IPS DF 6.9 (cell line): ENCODE measurements around the gene KRT36.

ENCODE experiments used
- DNase-seq: peaks from one replicate; pipeline ENCODE4 v3.0.0-alpha.2; 2013; ENCODE audit warnings: low read depth, low spot score
- H3K27ac ChIP-seq: one replicate; pipeline ENCODE4 v1.5.1; 2013; ENCODE audit warnings: low read length, control low read depth
- H3K27me3 ChIP-seq: 2 replicates; pipeline ENCODE4 v1.6.1; 2013; ENCODE audit warnings: mild to moderate bottlenecking, low read length; ENCODE audit not compliant: control insufficient read depth, insufficient read depth
- H3K36me3 ChIP-seq: 2 replicates; pipeline ENCODE4 v1.6.1; 2013; ENCODE audit warnings: low read length; ENCODE audit not compliant: control insufficient read depth, insufficient read depth
- H3K4me1 ChIP-seq: 2 replicates; pipeline ENCODE4 v1.6.1; 2013; ENCODE audit warnings: low read length; ENCODE audit not compliant: control insufficient read depth, insufficient read depth
- H3K4me3 ChIP-seq: 2 replicates; pipeline ENCODE4 v1.5.1; 2013; ENCODE audit warnings: mild to moderate bottlenecking, low read length
- H3K9me3 ChIP-seq: 2 replicates; pipeline ENCODE4 v1.6.1; 2013; ENCODE audit warnings: low read length, inconsistent platforms; ENCODE audit not compliant: control insufficient read depth, insufficient read depth
- WGBS: extraction: QIAGEN DNeasy Blood & Tissue Kit; methylation state at CpG from one replicate; pipeline ENCODE4 v1.1.7; 2013; ENCODE audit warnings: mixed read lengths, missing lambda C conversion rate; ENCODE audit not compliant: insufficient read length, insufficient coverage; 5-methylcytosine and 5-hydroxymethylcytosine counted together

Gene KRT36

GRCh38 chr17:41489531-41489930 lies at the start of gene KRT36:
Gene KRT36 (minus strand): TSS chr17:41489910. CDS start chr17:41489864, 46 bp downstream.
- no peak for DNase-seq
- no peaks in the 10 kb centered on the region for H3K27me3 ChIP-seq
- H3K4me1 ChIP-seq: peaks cover 4% of the 10 kb centered on the region; the same call in 1 of the 2 replicates
- no peaks in the 10 kb centered on the region for H3K36me3 ChIP-seq
- H3K9me3 ChIP-seq: no peaks in the 10 kb centered on the region
- WGBS: no CpG with 5 or more reads among the region's 12 CpGs
- no peak within 1 kb of the TSS for H3K4me3 ChIP-seq
- no peak within 1 kb of the TSS for H3K27ac ChIP-seq

- DNase-seq: no peak
- WGBS: no CpG with 5 or more reads among the region's 5 CpGs
- H3K9me3 ChIP-seq: no peaks in the 10 kb centered on the region
- H3K27me3 ChIP-seq: no peaks in the 10 kb centered on the region
- H3K36me3 ChIP-seq: no peaks in the 10 kb centered on the region
- no peak overlapping the region for H3K27ac ChIP-seq
- H3K4me1 ChIP-seq: peaks cover 14% of the 10 kb centered on the region
- no peak overlapping the region for H3K4me3 ChIP-seq
Measured at GRCh38 chr17:41539071-41539492, 49.4 kb upstream of the KRT36 start.

GRCh38 chr17:41538565-41538991 lies 48.9 kb upstream of the KRT36 start:
- no peaks in the 10 kb centered on the region for H3K36me3 ChIP-seq
- H3K9me3 ChIP-seq: no peaks in the 10 kb centered on the region
- H3K27ac ChIP-seq: no peak overlapping the region
- DNase-seq: no peak
- no peak overlapping the region for H3K4me3 ChIP-seq
- peaks cover 14% of the 10 kb centered on the region for H3K4me1 ChIP-seq
- WGBS: no CpG with 5 or more reads among the region's 5 CpGs
- no peaks in the 10 kb centered on the region for H3K27me3 ChIP-seq

- Histone ChIP-seq H3K4me1 (peaks cover 14% of the 10 kb centered on the region), H3K9me3 (no peaks in the 10 kb centered on the region), H3K27ac (no peak overlapping the region), H3K4me3 (no peak overlapping the region), H3K36me3 (no peaks in the 10 kb centered on the region), H3K27me3 (no peaks in the 10 kb centered on the region)
- DNase-seq: no peak
- no CpG with 5 or more reads among the region's 9 CpGs for WGBS
Measured at GRCh38 chr17:41537990-41538389, 48.3 kb upstream of the KRT36 start.

DNA sequence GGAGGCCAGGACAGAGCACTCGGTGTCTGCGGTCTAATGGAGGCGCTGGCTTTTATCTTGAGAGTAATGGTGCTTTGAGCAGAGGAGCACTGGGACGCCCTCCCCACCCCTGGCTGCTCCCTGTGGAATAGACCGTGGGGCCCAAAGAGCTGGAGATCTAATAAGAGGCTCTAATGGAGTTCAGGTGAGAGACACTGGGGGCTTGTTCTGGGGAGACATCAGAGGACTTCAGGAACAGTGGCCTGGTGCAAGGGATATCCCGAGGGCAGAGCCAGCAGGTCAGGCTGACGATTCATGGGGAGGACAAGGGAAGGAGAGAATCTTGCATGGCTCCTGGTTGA lies 47.9 kb upstream of the KRT36 start:
- Histone ChIP-seq H3K27me3 (no peaks in the 10 kb centered on the region), H3K27ac (no peak overlapping the region), H3K9me3 (no peaks in the 10 kb centered on the region), H3K4me1 (peaks cover 14% of the 10 kb centered on the region), H3K36me3 (no peaks in the 10 kb centered on the region), H3K4me3 (no peak overlapping the region)
- DNase-seq: no peak
- WGBS: no CpG with 5 or more reads among the region's 7 CpGs

DNA sequence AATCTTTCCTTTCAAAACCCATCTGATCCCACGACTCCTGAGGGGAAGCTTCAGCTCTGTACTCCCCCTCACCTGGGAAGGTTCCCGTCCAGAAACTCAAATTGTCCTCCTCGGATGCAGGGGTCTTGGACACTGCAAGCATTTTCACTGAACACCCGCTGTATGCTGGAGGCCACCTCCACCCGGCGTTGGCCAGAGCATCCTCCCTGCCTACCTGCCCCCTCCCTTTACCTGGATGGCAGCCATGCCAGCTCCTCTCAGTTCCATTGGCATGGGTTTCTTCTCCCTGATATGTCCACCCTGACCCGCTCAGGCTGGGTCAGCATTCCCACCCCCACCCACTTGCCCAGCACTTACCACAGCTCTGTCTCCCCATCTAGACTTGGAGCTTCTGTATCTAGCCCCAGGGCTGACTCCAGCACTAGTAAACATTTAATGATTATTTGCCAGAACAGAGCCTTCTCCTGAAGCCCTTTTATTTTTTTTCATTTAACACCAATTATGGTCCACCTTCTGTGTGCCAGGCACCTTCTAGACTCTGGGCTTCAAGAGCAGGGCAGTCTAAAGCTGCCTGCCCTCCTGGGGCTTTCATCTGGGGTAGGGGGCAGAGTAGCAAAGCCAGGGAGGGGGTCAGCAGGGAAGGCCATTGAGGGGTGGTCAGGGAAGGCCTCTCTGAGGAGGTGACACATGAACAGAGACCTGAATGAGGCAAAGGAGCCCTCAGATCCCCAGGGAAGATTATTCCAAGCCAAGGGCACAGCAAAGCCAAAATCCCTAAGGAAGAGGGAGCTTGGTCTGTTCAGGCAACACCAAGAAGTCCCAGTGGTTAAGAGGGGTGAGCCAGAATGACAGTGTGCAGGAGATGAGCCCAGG lies 47.3 kb upstream of the KRT36 start:
- no CpG with 5 or more reads among the region's 7 CpGs for WGBS
- no peaks in the 10 kb centered on the region for H3K36me3 ChIP-seq
- no peaks in the 10 kb centered on the region for H3K9me3 ChIP-seq
- H3K4me3 ChIP-seq: no peak overlapping the region
- H3K27ac ChIP-seq: no peak overlapping the region
- no peak for DNase-seq
- H3K27me3 ChIP-seq: no peaks in the 10 kb centered on the region
- peaks cover 14% of the 10 kb centered on the region for H3K4me1 ChIP-seq

DNA sequence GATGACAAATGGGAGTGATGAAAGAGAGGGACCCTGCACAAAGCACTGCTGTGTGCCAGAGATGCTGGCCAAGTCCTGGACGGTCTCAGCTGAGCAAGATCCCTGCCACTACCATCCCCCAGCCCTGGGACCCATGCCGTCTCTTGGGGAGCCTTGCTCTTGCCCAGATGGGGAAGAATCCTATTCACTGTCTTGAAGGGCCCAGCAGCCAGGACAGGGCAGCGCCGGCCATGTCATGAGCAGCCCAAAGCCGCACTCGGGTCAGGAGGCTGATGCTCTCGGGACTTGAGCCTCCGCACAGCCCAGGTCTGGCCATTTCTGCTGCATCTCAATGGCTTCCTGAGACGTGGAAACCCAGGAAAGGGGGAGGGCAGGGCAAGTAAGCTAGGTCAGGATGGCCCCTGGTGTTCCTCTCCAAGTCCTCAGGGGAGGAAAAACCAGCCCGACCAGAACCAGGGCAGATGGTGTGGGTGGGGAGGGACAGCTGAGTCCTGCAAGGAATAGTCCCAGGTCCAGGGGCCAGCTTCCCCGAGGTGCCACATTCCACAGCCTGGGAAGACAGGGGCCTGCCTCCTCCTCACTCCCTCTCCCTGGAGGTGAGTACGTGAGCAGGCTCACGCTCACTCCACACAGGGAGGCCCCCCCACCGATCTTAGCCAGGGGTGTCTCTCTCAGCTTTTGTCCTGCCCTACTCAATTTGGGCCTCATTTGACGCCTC lies 46.2 kb upstream of the KRT36 start:
- no CpG with 5 or more reads among the region's 15 CpGs for WGBS
- no peaks in the 10 kb centered on the region for H3K9me3 ChIP-seq
- no peaks in the 10 kb centered on the region for H3K36me3 ChIP-seq
- no peak overlapping the region for H3K27ac ChIP-seq
- no peaks in the 10 kb centered on the region for H3K27me3 ChIP-seq
- no peak overlapping the region for H3K4me3 ChIP-seq
- H3K4me1 ChIP-seq: peaks cover 14% of the 10 kb centered on the region
- no peak for DNase-seq

- no peak overlapping the region for H3K27ac ChIP-seq
- no peak for DNase-seq
- no CpG with 5 or more reads among the region's 7 CpGs for WGBS
- no peaks in the 10 kb centered on the region for H3K9me3 ChIP-seq
- H3K4me1 ChIP-seq: peaks cover 14% of the 10 kb centered on the region
- no peaks in the 10 kb centered on the region for H3K27me3 ChIP-seq
- no peak overlapping the region for H3K4me3 ChIP-seq
- no peaks in the 10 kb centered on the region for H3K36me3 ChIP-seq
Measured at GRCh38 chr17:41534899-41535546, 45.3 kb upstream of the KRT36 start.

DNA sequence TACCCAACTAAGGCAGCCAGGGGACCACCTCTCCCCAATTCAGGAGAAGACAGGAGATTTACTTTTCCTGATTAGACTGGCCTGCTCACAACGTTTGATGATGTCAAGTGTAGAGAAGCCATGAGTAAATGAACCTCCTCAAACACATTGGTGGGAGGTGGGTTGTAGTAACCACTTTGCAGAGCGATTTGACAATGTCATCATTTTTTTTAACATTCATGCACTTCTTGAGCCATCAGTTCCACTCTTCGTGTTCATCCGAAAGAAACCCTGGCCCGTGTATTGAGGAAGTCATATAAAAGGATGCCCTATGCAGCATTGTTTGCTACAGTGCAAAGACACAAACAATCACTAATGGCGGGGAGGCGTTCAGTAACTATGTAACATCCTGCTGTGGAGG lies 43.9 kb upstream of the KRT36 start:
- Histone ChIP-seq H3K27ac (no peak overlapping the region), H3K4me3 (no peak overlapping the region), H3K4me1 (peaks cover 14% of the 10 kb centered on the region), H3K9me3 (no peaks in the 10 kb centered on the region), H3K36me3 (no peaks in the 10 kb centered on the region), H3K27me3 (no peaks in the 10 kb centered on the region)
- no peak for DNase-seq
- no CpG with 5 or more reads among the region's 7 CpGs for WGBS

DNA sequence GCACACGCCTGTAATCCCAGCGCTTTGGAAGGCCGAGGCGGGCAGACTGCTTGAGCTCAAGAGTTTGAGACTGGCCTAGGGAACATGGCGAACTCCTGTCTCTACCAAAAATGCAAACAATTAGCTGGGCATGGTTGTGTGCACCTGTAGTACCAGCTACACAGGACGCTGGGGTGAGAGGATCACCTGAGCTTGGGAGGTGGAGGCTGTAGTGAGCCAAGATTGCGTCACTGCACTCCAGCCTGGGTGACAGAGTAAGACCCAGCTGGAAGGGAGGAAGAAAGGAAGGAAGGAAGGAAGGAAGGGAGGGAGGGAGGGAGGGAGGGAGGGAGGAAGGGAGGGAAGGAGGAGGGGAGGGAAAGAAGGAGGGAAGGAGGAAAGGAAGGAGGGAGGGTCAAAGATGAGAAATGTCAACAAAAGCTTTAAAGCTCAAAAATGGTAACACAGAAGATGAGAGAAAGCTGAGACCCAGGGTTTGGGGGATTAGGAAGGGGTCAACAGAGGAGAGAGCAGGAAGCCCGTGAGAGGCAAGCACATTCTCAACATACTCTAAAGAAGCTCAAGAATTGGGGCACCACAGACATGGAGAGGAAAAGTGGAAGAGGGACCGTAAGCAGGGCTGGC lies 43.3 kb upstream of the KRT36 start:
- Histone ChIP-seq H3K27ac (no peak overlapping the region), H3K4me3 (no peak overlapping the region), H3K36me3 (no peaks in the 10 kb centered on the region), H3K27me3 (no peaks in the 10 kb centered on the region), H3K9me3 (no peaks in the 10 kb centered on the region), H3K4me1 (peaks cover 12% of the 10 kb centered on the region)
- no CpG with 5 or more reads among the region's 9 CpGs for WGBS
- no peak for DNase-seq
